ENCODE results near the gene NCKAP1.

The NCKAP1 gene

GRCh38 chr2:182921234-182921633 is 117.0 kb downstream of the NCKAP1 start:
- no peak overlapping the region for H3K27ac ChIP-seq
- TF ChIP-seq ZFX (IDR thresholded peaks at IDR 0.05) (no peak), CTCF (conservative IDR thresholded peaks at IDR 0.05) (no peak)

GRCh38 chr2:182920631-182921056 is 117.6 kb downstream of the NCKAP1 start:
- TF ChIP-seq ZFX (IDR thresholded peaks at IDR 0.05) (no peak), CTCF (conservative IDR thresholded peaks at IDR 0.05) (no peak)
- no peak overlapping the region for H3K27ac ChIP-seq

GRCh38 chr2:182920089-182920488 is 118.2 kb downstream of the NCKAP1 start:
- no peak overlapping the region for H3K27ac ChIP-seq
- TF ChIP-seq CTCF (conservative IDR thresholded peaks at IDR 0.05), result no peak
- TF ChIP-seq ZFX (IDR thresholded peaks at IDR 0.05), result no peak

GRCh38 chr2:182918961-182919652 is 119.2 kb downstream of the NCKAP1 start:
- no peak for TF ChIP-seq ZFX (IDR thresholded peaks at IDR 0.05)
- no peak overlapping the region for H3K27ac ChIP-seq

GRCh38 chr2:182917924-182918323 is 120.3 kb downstream of the NCKAP1 start:
- TF ChIP-seq CTCF (conservative IDR thresholded peaks at IDR 0.05), result no peak
- TF ChIP-seq ZFX (IDR thresholded peaks at IDR 0.05), result no peak
- H3K27ac ChIP-seq, result no peak overlapping the region

GRCh38 chr2:182916417-182916816 is 121.8 kb downstream of the NCKAP1 start:
- no peak overlapping the region for H3K27ac ChIP-seq
- TF ChIP-seq ZFX (IDR thresholded peaks at IDR 0.05) (no peak), CTCF (conservative IDR thresholded peaks at IDR 0.05) (no peak)

GRCh38 chr2:182915369-182916326 is 122.6 kb downstream of the NCKAP1 start:
- H3K27ac ChIP-seq, result no peak overlapping the region
- no peak for TF ChIP-seq CTCF (conservative IDR thresholded peaks at IDR 0.05)
- TF ChIP-seq ZFX (IDR thresholded peaks at IDR 0.05), result no peak

All from C4-2B (cell line).